CD8-positive, alpha-beta memory T cell (primary cell): ENCODE data around the gene ALX3. TPM values are rescaled to one million over a fixed set of nuclear protein-coding genes. Genes with fewer than 3 reads are reported as not detected.

Experiments
- CTCF ChIA-PET: fragments of 350-600 bp; sonication (Branson Sonifier 250); formaldehyde crosslinking; loops from one replicate; lab custom pipeline; 2021; ENCODE audit warnings: antibody characterized with exemption; lab: Charles Lee
- POLR2A ChIA-PET: fragments of 350-600 bp; sonication (Branson Sonifier 250); formaldehyde crosslinking; loops from one replicate; lab custom pipeline; 2021; ENCODE audit warnings: antibody characterized with exemption; lab: Charles Lee
- DNase-seq, 5 donors: peaks; one replicate each; pipeline versions ENCODE4 v3.0.0 to v3.0.0-alpha.2; 2020 to 2022; ENCODE audit warnings: mixed read lengths in 1 of 5
- H3K27ac ChIP-seq: one replicate; pipeline ENCODE4 v1.7.0; 2013; ENCODE audit warnings: low read depth, mild to moderate bottlenecking, low read length, moderate library complexity
- H3K27me3 ChIP-seq: 2 replicates; pipeline ENCODE4 v1.7.0; 2013; ENCODE audit warnings: low read length, mild to moderate bottlenecking; ENCODE audit not compliant: insufficient read depth, poor library complexity, severe bottlenecking
- H3K36me3 ChIP-seq: 2 replicates; pipeline ENCODE4 v1.7.0; 2013; ENCODE audit warnings: mild to moderate bottlenecking, low read length, moderate library complexity; ENCODE audit not compliant: insufficient read depth
- H3K4me1 ChIP-seq: 2 replicates; pipeline ENCODE4 v1.7.0; 2013; ENCODE audit warnings: mild to moderate bottlenecking, low read length, moderate library complexity; ENCODE audit not compliant: insufficient read depth
- H3K4me3 ChIP-seq: 2 replicates; pipeline ENCODE4 v1.7.0; 2013; ENCODE audit warnings: mild to moderate bottlenecking, low read length
- H3K9me3 ChIP-seq: 2 replicates; pipeline ENCODE4 v1.7.0; 2013; ENCODE audit warnings: mild to moderate bottlenecking, low read length
- H3K27ac Mint-ChIP-seq, 8 donors: one replicate each; pipeline ENCODE4 v1.8.0; 2020 to 2021; ENCODE audit warnings: mixed read lengths in 8 of 8, mild to moderate bottlenecking in 6 of 8, inconsistent platforms in 3 of 8, moderate library complexity in 3 of 8
- H3K27me3 Mint-ChIP-seq, 2 donors: one replicate each; pipeline ENCODE4 v1.8.0; 2020 to 2021; ENCODE audit warnings: mixed read lengths in 2 of 2, mild to moderate bottlenecking in 1 of 2, moderate library complexity in 1 of 2
- H3K36me3 Mint-ChIP-seq, 3 donors: one replicate each; pipeline ENCODE4 v1.8.0; 2020 to 2021; ENCODE audit warnings: mixed read lengths in 3 of 3, inconsistent platforms in 1 of 3, mild to moderate bottlenecking in 1 of 3
- H3K4me1 Mint-ChIP-seq, 3 donors: one replicate each; pipeline ENCODE4 v1.8.0; 2020 to 2021; ENCODE audit warnings: mixed read lengths in 3 of 3, inconsistent platforms in 1 of 3, mild to moderate bottlenecking in 1 of 3
- H3K4me3 Mint-ChIP-seq, 7 donors: one replicate each; pipeline ENCODE4 v1.8.0; 2020 to 2021; ENCODE audit warnings: mixed read lengths in 7 of 7, mild to moderate bottlenecking in 6 of 7, moderate library complexity in 4 of 7, inconsistent platforms in 2 of 7
- H3K9me3 Mint-ChIP-seq, 5 donors: one replicate each; pipeline ENCODE4 v1.8.0; 2020 to 2022; ENCODE audit warnings: mixed read lengths in 5 of 5, mild to moderate bottlenecking in 3 of 5, moderate library complexity in 2 of 5, inconsistent platforms in 1 of 5
- polyA plus RNA-seq: library from polyadenylated mRNA; unstranded; fragments of 300-500 nt; fragmentation: Illumina TruSeq; gene quantifications from one replicate; pipeline ENCODE4 v1.2.3, GENCODE V29; 2021
- total RNA-seq, 2 experiments: library from RNA; stranded (reverse); gene quantifications; one replicate each; pipeline ENCODE4 v1.2.3, GENCODE V29; 2021

ALX3 gene
- total and polyA plus RNA-seq, 3 experiments from 2014 or later = not detected

- no peaks in the 10 kb centered on the region for H3K27me3 ChIP-seq
- CTCF ChIA-PET = interaction anchor here (1.2 to 2.2 kb wide), 4 partner anchors 28 to 466 kb away, joined by 3 to 11 read pairs (median 4); partner anchors contain the start of gene AHCYL1
- H3K4me3 ChIP-seq = no peak overlapping the region
- no peaks in the 10 kb centered on the region for H3K9me3 ChIP-seq
- Mint-ChIP-seq H3K36me3 (peaks cover 9 to 76% (median 37%) of the 10 kb centered on the region in 3 donors), H3K4me1 (peaks cover 0 to 4% (median 3%) of the 10 kb centered on the region in 3 donors), H3K27me3 (no peaks in the 10 kb centered on the region), H3K27ac (peak overlapping the region in 1 of 8 donors; percentile 33), H3K4me3 (no peak overlapping the region), H3K9me3 (no peaks in the 10 kb centered on the region)
- DNase-seq = no peak
- H3K36me3 ChIP-seq = peaks cover 44% of the 10 kb centered on the region
- no peak overlapping the region for H3K27ac ChIP-seq
- no peaks in the 10 kb centered on the region for H3K4me1 ChIP-seq
- POLR2A ChIA-PET = no interaction called here
Observed at GRCh38 chr1:110012100-110012780, 58.2 kb downstream of the ALX3 start.

- Mint-ChIP-seq H3K27ac (peak overlapping the region in 5 of 8 donors; percentile 36 to 78 (median 70)), H3K4me1 (peaks cover 0 to 4% (median 3%) of the 10 kb centered on the region in 3 donors), H3K4me3 (no peak overlapping the region), H3K27me3 (no peaks in the 10 kb centered on the region), H3K9me3 (no peaks in the 10 kb centered on the region), H3K36me3 (peaks cover 8 to 70% (median 37%) of the 10 kb centered on the region in 3 donors)
- Histone ChIP-seq H3K9me3 (no peaks in the 10 kb centered on the region), H3K36me3 (peaks cover 40% of the 10 kb centered on the region), H3K27me3 (no peaks in the 10 kb centered on the region), H3K4me3 (no peak overlapping the region), H3K27ac (no peak overlapping the region), H3K4me1 (no peaks in the 10 kb centered on the region)
- CTCF ChIA-PET = interaction anchor here (0.9 to 2.2 kb wide), 6 partner anchors 18 to 465 kb away, joined by 3 to 11 read pairs (median 4); partner anchors contain the start of gene AHCYL1
- POLR2A ChIA-PET = no interaction called here
- DNase-seq = peak in 1 of 5 donors; percentile 14
Observed at GRCh38 chr1:110011527-110012041, 58.9 kb downstream of the ALX3 start.

Other genes starting within 250 kb of the ALX3 start
- 10 to 100 TPM; 82.8 to 87.8 TPM for gene CSF1, start 159.8 kb downstream of the ALX3 start, total RNA-seq
- gene CSF1, start 159.8 kb downstream of the ALX3 start, polyA plus RNA-seq = 5.6 TPM
- 10 to 100 TPM; 56.9 to 59.9 TPM for gene AHCYL1, start 85.9 kb downstream of the ALX3 start, total RNA-seq
- 46.6 TPM for gene AHCYL1, start 85.9 kb downstream of the ALX3 start, polyA plus RNA-seq
- 10 to 100 TPM; 35.1 to 37.3 TPM for gene STRIP1, start 36.0 kb downstream of the ALX3 start, total RNA-seq
- 27.7 TPM for gene STRIP1, start 36.0 kb downstream of the ALX3 start, polyA plus RNA-seq
- not detected for gene UBL4B, start 41.8 kb upstream of the ALX3 start, total RNA-seq
- not detected for gene UBL4B, start 41.8 kb upstream of the ALX3 start, polyA plus RNA-seq
- under 1 TPM; 0.07 TPM for gene SLC6A17, start 79.8 kb upstream of the ALX3 start, total RNA-seq
- gene SLC6A17, start 79.8 kb upstream of the ALX3 start, polyA plus RNA-seq = not detected
- gene KCNC4, start 139.6 kb upstream of the ALX3 start, total RNA-seq = 1 to 10 TPM; 6.4 to 8.4 TPM
- 2.0 TPM for gene KCNC4, start 139.6 kb upstream of the ALX3 start, polyA plus RNA-seq